Adrenal gland (tissue), 5 donors: ENCODE measurements around the gene SRPRB.
A peak's percentile ranks its signal among the peaks of the same experiment; 100 is the strongest.

Source experiments
- CTCF ChIP-seq, 6 experiments: fragments of 450-650 bp in 4 of 6; fragments of 200-600 bp in 2 of 6; sonication (generic) in 1 of 6; IDR thresholded peaks; 1 replicate in 5 of 6; 2 replicates in 1 of 6; pipeline versions ENCODE4 v1.5.1 to v1.8.0; 2016 to 2021; ENCODE audit warnings: antibody characterized with exemption in 6 of 6, mild to moderate bottlenecking in 2 of 6, moderate library complexity in 1 of 6
- POLR2A ChIP-seq, 2 donors: fragments of 450-650 bp; IDR thresholded peaks; one replicate each; pipeline ENCODE4 v1.6.1; 2017; ENCODE audit warnings: antibody characterized with exemption in 2 of 2, mild to moderate bottlenecking in 2 of 2, moderate library complexity in 1 of 2
- donor health status: DM: no; HTN: no; CAD: no.

GRCh38 chr3:133821767-133822638 is 16.4 kb downstream of the SRPRB start:
- TF ChIP-seq CTCF (IDR thresholded peaks at IDR 0.05) (peak in 1 of 6 experiments; percentile 42), POLR2A (IDR thresholded peaks at IDR 0.05) (no peak)
